HG02885 (cell line): ENCODE data around the gene G6PC3.
A peak's percentile ranks its signal among the peaks of the same experiment; 100 is the strongest.

Experiments used
- ATAC-seq: cut with Tn5 transposase; IDR thresholded peaks from one replicate; pipeline ENCODE4 v1.9.1; 2021; ENCODE audit warnings: mild to moderate bottlenecking; ENCODE audit not compliant: unreplicated experiment, poor library complexity

The G6PC3 gene

DNA sequence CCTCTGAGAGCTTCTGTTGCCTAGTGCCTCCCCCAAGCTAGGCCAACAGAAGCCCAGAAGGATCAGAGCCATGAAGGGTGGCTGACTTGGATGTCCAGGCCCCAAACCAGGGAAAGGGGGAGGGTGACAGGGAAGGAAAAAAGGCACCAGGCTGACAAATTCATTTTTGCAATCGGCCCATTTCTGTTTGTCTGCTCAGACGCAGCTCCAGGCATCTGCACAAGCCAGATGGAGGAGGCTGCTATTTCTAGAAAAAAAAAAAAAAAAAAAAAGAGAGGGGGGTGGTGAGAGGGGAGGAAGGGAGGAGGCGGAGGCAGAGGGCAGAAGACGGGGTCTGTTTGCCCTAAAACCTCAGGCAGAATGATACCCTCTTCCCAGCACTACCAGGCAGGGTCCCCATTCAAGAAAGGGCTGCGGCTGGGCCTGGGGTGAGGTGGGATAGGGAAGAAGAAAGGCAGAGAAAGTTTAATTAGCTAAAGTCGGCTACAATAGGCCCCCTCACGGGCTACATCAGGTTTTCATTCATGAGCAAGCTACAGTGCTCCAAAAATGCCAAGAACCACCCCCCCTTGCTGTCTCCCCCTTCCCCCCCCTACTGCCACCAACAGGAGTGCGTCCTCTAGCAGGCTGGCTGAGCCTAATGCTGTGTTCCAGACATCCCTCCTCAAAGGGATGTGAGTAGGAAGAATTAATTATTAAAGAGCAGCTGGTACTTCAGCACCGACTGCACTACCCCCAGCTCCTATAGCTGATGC lies 50.5 kb downstream of the G6PC3 start:
- ATAC-seq, result no peak

DNA sequence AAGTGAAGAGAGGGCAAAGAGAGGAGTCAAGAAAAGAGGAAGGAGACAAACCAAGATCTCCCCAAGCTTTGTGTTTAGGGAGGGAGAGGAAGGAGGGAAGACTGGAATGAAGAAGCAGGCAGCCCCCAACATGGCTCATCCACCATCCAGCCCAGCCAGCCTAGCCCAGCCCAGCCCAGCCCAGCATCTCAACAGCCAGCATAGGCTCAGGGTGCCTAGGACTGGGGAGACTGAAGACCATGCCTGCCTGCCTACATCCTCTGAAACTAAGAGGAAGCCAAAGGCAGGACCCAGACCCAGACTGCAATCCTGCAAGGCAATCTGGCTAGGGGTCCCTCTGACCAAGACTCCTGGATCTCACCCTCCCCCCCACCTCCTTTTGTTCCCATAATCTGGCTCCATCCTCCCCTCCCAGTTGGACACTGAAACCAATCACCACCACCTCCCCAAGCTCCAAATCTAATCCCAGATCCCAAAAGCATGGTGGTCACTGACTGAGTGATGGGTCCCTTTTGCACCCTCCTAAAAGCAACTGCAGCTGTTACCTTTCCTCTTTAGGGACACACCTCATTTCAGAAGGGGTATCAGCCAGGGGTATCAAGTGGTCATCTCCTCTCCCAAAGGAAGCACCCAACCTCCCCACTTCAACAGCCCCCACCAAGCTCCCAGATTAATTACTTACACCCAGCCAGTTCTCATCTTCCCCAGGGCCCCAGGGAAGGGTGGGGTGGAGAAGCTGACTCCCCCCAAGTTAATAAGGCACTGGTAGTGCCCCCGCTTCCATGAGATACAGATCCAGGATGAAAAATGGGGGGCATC lies 51.7 kb downstream of the G6PC3 start:
- no peak for ATAC-seq

DNA sequence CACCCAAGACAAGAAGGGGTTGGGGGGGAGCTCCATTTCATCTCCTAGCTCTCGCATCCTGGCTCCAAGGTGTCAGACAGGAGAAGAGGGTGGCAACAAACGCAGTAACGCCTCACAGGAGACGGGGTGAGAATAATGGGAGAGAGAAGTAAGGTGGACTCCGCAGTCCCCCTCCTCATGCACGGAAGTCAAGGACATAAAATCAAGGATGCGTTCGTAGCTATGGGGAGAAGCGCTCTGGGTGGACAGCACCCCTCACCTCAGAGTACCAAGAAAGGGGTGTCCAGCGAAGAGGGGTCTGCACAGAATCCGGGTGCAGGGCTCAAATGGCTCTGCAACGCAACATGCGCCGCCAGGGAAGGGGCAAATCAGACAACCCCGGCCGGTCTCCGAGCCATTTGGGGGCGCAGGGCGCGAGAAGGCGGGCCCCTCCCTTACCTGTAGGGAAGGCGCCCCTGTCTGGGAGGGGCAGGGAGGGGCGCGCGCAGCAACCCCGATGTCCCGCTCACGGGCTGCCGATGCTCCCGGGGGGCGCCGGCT lies 52.4 kb downstream of the G6PC3 start:
- ATAC-seq, result peak; percentile 30

DNA sequence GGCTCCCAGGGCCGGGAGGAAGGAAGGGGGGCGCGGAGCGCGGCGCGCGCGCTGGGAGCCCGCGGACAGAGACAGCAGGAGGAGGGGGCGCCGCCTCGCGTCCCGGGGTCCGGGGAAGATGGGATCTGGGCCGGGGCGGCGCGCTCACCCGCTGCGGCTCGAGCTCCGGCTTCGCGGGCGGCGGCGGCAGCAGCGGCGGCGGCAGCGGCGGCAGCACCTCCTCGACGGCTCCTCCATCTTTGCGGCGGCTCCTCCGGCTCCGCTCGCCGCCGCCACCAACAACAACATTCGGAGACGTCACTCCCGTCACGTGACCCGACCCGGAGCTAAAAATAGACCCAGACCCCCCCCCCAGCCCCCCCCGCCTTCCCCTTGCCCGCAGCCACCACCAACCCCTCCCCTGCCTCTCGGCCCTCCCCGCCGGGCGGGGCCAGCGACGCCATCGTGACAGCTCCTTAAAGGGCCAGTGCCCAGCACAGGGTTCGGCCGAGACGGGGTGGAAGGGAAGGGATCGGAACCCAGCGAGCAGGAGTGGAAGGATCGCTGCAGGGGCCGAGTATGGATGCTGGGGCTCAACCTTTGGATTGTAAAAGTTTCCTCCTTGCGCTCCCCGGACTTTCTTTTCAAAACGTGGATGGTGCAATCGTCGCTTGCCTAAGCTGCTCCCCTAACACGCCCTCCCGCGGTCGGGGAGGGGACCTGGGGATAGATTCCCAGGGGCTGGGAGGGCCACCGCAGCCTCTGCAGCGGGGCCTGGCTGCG lies 53.0 kb downstream of the G6PC3 start, which contains the start of gene HDAC5:
Gene HDAC5, minus strand, starts transcription at position 286 of the 762 bp plus-strand sequence. CDS start 6,126 bp downstream, outside the sequence.
- peak; percentile 92 for ATAC-seq

DNA sequence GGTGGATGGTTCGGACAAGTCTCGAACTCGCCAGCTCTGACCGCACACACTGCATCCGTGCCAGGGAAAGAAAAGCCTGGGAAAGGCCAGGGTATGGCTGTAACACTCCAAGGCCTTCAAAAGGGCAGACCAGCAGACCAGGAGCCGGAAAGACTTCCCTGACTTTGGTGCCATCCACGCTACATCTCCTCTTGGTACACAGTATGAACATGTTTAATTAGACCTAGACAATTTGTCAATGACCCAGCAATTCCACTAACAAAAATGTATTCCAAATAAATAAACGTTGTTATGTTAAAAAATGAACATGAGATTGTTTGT lies 53.5 kb downstream of the G6PC3 start:
- no peak for ATAC-seq
